ENCODE results near the gene WDR81. TPM values are rescaled to one million over a fixed set of nuclear protein-coding genes. Genes with fewer than 3 reads are reported as not detected.
"Not testable (repeated sequence)": the region's sequence is repeated elsewhere in the genome, so short reads cannot be mapped to it uniquely, and the experiment has no call there.

Gene WDR81
- total RNA-seq, 2 donors from 2014 or later: 17.9 to 30.9 TPM

DNA sequence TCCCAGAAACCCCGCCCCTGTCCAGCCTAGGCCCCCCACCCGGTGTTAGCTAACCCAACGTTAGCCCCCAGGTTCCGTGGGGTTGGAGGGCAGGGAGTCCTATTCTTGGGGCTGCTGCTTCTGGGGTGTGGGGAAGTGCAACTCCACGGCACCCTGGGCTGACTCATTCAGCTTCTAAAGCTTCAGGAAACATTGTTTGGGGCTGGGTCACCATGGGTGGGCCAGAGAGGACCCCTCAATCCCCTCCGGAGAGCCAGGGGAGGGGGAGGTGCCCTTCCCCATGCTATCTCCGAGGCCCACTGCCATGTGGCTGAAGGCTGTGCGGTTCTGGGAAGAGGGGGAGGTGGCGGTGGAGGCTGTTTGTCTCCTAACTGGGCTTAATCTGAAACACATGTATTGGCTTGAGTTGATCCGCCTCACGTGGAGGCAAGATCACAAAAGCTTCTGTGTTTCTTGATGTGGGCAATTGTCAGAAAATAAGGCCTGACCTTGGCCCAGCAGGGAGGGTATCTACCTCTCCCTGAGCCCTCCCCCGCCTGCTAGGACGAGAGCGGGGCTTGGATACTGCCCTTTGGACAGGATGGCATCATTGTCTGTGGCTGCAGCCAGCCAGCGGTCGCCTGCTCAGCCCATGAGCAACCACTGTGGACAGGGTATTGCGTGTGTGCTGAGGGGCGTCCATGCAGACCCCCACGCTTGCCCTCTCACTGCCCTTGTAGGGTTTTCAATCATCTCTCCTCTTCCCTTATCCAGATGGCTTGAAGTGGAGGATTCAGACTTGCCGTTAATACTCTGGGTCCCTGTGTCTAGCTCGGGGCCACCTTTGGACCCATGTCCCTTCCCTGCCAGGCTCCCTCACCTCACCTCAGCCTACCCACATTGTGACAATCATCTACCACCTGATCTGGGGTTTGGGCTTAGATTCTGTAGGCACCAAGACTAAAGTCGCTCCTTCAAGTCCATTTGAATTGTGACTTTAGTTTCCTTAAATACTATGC is 38.7 kb downstream of the WDR81 start:
- H3K36me3 Mint-ChIP-seq: no peaks in the 10 kb centered on the region
- DNase-seq (ENCODE audit: low spot score): no peak
- peak overlapping the region; percentile 31 to 43 for H3K27ac Mint-ChIP-seq
- peaks cover 13 to 15% of the 10 kb centered on the region in 2 donors for H3K4me1 Mint-ChIP-seq (ENCODE audit: low read depth in 2 of 2)
- no peak for ATAC-seq
- peaks cover 0 to 5% of the 10 kb centered on the region in 2 donors for H3K27me3 Mint-ChIP-seq
- no peak overlapping the region for H3K4me3 Mint-ChIP-seq
- H3K9me3 Mint-ChIP-seq: no peaks in the 10 kb centered on the region

DNA sequence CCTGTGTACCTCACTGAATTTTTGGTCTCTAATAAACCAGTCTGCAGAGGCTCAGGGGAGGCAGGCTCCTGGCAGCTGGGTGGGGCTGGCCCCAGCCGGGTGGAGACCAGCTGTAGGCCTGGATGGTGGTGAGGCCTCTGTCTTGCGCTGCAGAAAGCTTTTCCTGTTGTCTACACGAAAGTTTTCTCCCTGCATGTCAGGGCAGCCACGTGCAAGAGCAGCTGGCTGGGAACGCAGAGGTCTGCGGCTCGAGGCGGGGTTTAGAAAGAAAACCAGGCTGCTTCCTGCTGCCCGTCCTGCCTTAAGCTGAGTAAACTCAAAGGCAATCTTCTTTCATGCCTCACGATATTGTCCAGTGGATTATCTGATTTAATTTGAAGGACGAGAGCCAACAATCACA is 39.8 kb downstream of the WDR81 start:
- ATAC-seq: peak; percentile 75 to 76
- Mint-ChIP-seq H3K27ac (peak overlapping the region; percentile 31 to 43), H3K4me3 (peak overlapping the region; percentile 73), H3K4me1 (ENCODE audit: low read depth in 2 of 2) (peaks cover 13 to 15% of the 10 kb centered on the region in 2 donors), H3K9me3 (no peaks in the 10 kb centered on the region), H3K27me3 (no peaks in the 10 kb centered on the region), H3K36me3 (no peaks in the 10 kb centered on the region)
- no peak for DNase-seq (ENCODE audit: low spot score)

DNA sequence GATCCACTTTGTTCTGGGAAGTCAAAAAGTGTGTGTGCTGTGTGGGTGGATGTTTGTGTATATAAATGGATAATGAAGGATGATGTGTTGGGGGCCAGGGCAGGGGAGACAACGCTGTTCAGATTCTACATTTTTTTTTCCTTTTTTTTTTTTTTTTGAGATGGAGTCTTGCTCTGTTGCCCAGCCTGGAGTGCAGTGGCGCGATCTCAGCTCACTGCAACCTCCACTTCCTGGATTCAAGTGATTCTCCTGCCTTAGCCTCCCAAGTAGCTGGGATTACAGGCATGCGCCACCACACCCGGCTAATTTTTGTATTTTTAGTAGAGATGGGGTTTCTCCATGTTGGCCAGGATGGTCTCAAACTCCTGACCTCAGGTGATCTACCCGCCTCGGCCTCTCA is 40.2 kb downstream of the WDR81 start:
- H3K9me3 Mint-ChIP-seq; ATAC-seq; H3K27me3 Mint-ChIP-seq; DNase-seq (ENCODE audit: low spot score); H3K36me3 Mint-ChIP-seq: not testable (repeated sequence)
- peak overlapping the region; percentile 31 to 43 for H3K27ac Mint-ChIP-seq
- peak overlapping the region; percentile 73 for H3K4me3 Mint-ChIP-seq
- H3K4me1 Mint-ChIP-seq (ENCODE audit: low read depth in 2 of 2): peaks cover 13 to 15% of the 10 kb centered on the region in 2 donors

DNA sequence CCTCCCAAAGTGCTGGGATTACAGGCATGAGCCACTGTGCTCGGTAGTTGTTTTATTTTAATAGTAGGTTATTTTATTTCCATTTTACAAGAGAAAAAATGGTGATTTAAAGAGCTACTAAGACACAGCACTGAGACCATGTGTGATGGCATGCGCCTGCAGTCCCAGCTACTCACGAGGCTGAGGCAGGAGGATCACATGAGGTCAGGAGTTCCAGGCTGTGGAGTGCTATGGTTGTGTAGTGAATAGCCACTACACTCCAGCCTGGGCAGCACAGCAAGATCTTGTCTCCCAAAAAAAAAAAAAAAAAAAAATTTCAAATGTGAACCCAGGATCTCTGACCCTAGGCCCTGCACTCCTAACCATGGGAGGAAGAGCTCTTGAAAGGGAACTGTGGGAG is 41.1 kb downstream of the WDR81 start:
- no peaks in the 10 kb centered on the region for H3K9me3 Mint-ChIP-seq
- H3K4me3 Mint-ChIP-seq: no peak overlapping the region
- no peak for ATAC-seq
- no peak for DNase-seq (ENCODE audit: low spot score)
- no peaks in the 10 kb centered on the region for H3K27me3 Mint-ChIP-seq
- no peaks in the 10 kb centered on the region for H3K36me3 Mint-ChIP-seq
- H3K4me1 Mint-ChIP-seq (ENCODE audit: low read depth in 2 of 2): peaks cover 13 to 15% of the 10 kb centered on the region in 2 donors
- H3K27ac Mint-ChIP-seq: no peak overlapping the region

DNA sequence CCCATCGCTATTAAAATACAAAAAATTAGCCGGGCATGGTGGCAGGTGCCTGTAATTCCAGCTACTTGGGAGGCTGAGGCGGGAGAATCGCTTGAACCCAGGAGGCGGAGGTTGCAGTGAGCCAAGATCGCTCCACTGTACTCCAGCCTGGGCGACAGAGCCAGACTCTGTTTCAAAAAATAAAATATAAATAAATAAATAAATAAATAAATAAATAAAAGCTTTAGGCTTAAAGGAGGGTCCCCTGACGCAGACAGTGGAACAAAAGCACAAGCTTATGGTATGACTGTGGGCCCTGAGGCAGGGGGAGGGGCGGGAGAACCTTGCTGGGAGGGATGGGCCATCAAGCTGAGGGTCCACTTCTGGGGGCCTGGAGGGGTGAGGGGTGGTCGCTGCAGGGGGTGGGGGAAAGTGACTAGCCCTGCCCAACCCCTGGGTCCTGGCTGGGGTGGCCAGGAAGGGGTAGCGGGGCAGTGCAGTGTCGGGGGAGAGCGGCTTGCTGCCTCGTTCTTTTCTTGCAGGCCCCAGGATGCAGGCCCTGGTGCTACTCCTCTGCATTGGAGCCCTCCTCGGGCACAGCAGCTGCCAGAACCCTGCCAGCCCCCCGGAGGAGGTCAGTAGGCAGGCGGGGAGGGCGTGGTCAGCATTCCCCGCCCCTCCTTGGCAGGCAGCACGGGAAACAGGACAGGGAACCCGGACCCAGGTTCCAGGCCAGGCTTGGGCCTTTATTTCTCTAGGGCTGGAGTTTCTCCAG is 42.1 kb downstream of the WDR81 start:
- Mint-ChIP-seq H3K9me3 (no peaks in the 10 kb centered on the region), H3K27me3 (no peaks in the 10 kb centered on the region), H3K36me3 (no peaks in the 10 kb centered on the region), H3K27ac (no peak overlapping the region), H3K4me3 (no peak overlapping the region), H3K4me1 (ENCODE audit: low read depth in 2 of 2) (peaks cover 13 to 15% of the 10 kb centered on the region in 2 donors)
- ATAC-seq: no peak
- DNase-seq (ENCODE audit: low spot score): no peak

DNA sequence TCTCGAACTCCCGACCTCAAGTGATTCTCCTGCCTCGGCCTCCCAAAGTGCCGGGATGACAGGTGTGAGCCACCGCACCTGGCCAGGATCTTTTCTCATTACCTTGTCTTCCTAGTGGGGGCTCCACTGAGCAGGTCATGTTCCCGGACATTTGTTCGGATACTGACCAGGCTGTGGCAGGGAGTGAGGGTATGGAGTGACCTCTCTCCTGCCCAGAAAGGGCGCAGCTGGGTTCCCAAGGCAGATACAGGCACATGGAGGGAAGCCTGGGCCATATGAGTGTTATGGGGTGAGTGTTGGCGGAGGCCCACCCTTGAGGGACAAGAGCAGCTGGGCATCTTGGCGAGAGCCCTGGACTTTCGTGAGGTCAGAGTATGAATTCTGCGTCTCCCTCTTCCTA is 42.9 kb downstream of the WDR81 start:
- ATAC-seq (no peak), DNase-seq (ENCODE audit: low spot score) (no peak)
- Mint-ChIP-seq H3K4me1 (ENCODE audit: low read depth in 2 of 2) (peaks cover 13 to 15% of the 10 kb centered on the region in 2 donors), H3K27me3 (no peaks in the 10 kb centered on the region), H3K9me3 (no peaks in the 10 kb centered on the region), H3K27ac (no peak overlapping the region), H3K4me3 (no peak overlapping the region), H3K36me3 (no peaks in the 10 kb centered on the region)

DNA sequence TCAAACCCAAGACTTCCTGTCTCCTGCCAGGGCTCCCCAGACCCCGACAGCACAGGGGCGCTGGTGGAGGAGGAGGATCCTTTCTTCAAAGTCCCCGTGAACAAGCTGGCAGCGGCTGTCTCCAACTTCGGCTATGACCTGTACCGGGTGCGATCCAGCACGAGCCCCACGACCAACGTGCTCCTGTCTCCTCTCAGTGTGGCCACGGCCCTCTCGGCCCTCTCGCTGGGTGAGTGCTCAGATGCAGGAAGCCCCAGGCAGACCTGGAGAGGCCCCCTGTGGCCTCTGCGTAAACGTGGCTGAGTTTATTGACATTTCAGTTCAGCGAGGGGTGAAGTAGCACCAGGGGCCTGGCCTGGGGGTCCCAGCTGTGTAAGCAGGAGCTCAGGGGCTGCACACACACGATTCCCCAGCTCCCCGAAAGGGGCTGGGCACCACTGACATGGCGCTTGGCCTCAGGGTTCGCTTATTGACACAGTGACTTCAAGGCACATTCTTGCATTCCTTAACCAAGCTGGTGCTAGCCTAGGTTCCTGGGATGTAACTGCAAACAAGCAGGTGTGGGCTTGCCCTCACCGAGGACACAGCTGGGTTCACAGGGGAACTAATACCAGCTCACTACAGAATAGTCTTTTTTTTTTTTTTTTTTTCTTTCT is 45.4 kb downstream of the WDR81 start:
- ATAC-seq (peak in 1 of 2 donors; percentile 52), DNase-seq (ENCODE audit: low spot score) (no peak)
- H3K27me3 Mint-ChIP-seq: no peaks in the 10 kb centered on the region
- H3K4me1 Mint-ChIP-seq (ENCODE audit: low read depth in 2 of 2): peaks cover 0 to 5% of the 10 kb centered on the region in 2 donors
- no peaks in the 10 kb centered on the region for H3K9me3 Mint-ChIP-seq
- H3K27ac Mint-ChIP-seq: no peak overlapping the region
- H3K36me3 Mint-ChIP-seq: no peaks in the 10 kb centered on the region
- H3K4me3 Mint-ChIP-seq: no peak overlapping the region

DNA sequence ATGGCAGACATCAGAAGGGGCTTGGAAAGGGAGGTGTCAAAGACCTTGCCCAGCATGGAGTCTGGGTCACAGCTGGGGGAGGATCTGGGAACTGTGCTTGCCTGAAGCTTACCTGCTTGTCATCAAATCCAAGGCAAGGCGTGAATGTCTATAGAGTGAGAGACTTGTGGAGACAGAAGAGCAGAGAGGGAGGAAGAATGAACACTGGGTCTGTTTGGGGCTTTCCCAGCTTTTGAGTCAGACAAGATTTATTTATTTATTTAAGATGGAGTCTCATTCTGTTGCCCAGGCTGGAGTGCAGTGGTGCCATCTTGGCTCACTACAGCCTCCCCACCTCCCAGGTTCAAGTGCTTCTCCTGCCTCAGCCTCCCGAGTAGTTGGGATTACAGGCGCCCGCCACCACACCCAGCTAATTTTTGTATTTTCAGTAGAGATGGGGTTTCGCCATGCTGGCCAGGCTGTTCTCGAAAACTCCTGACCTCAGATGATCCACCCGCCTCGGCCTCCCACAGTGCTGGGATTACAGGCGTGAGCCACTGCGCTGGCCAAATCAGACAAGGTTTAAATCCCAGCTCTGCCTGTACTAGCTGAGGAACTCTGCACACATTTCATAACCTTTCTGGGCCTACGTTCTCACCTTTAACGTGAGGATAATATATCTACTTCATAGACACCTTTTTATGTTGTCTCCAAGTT is 48.6 kb downstream of the WDR81 start:
- not testable (repeated sequence) for H3K27me3 Mint-ChIP-seq; H3K4me1 Mint-ChIP-seq (ENCODE audit: low read depth in 2 of 2); DNase-seq (ENCODE audit: low spot score); H3K36me3 Mint-ChIP-seq; H3K9me3 Mint-ChIP-seq; ATAC-seq; H3K4me3 Mint-ChIP-seq
- H3K27ac Mint-ChIP-seq: peak overlapping the region in 1 of 2 donors; percentile 21

DNA sequence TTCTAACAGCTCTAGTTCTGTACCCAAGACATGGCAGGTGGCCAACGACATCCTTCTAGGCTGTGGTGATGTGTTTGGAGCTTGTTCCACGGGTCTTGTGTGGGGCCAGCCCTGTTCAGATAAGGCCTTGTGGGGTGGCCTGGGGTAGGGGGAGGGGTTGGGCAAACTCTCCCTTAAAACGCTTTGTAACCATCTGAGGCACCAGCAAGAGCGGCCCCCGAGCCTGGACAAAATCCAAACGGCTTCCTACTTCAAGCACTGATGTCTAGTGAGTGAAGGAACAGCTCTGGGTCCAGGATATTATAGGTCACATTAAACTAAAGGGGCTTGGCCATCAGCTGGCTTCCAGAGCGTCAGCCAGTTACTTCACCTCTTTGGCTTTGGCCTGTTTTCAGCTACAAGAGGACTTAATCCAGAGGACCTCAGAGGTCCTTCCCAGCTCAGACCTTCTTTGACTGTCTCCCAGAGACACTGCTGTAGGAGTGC is 49.2 kb downstream of the WDR81 start:
- no peak for ATAC-seq
- H3K27me3 Mint-ChIP-seq: no peaks in the 10 kb centered on the region
- no peaks in the 10 kb centered on the region for H3K36me3 Mint-ChIP-seq
- no peak for DNase-seq (ENCODE audit: low spot score)
- H3K4me1 Mint-ChIP-seq (ENCODE audit: low read depth in 2 of 2): peaks cover 0 to 5% of the 10 kb centered on the region in 2 donors
- H3K27ac Mint-ChIP-seq: peak overlapping the region; percentile 21 to 35
- H3K9me3 Mint-ChIP-seq: no peaks in the 10 kb centered on the region
- H3K4me3 Mint-ChIP-seq: no peak overlapping the region

DNA sequence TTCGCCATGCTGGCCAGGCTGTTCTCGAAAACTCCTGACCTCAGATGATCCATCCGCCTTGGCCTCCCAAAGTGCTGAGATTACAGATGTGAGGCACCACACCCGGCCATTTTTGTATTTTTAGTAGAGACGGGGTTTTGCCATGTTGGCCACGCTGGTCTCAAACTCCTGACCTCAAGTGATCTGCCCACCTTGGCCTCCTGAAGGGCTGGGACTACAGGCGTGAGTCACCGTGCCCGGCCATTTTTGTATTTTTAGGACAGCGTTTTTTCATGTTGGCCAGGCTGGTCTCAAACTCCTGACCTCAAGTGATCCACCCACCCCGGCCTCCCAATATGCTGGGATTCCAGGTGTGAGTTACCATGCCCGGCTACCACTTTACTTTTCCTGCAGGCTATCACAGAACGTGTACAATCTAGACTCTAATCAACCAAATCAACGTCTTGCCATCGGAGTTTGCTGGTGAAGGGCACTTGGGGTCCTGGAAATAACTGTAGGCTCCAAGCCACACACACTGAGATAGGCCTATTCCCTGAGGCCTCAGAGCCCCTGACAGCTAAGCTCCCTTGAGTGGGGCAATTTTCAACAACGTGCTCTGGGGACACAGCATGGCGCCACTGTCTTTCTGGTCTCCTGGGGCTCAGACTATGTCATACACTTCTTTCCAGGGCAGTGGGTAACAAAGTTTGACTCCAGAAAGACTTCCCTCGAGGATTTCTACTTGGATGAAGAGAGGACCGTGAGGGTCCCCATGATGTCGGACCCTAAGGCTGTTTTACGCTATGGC is 50.1 kb downstream of the WDR81 start:
- DNase-seq (ENCODE audit: low spot score): no peak
- H3K27ac Mint-ChIP-seq: peak overlapping the region in 1 of 2 donors; percentile 35
- no peaks in the 10 kb centered on the region for H3K36me3 Mint-ChIP-seq
- H3K9me3 Mint-ChIP-seq: no peaks in the 10 kb centered on the region
- H3K4me1 Mint-ChIP-seq (ENCODE audit: low read depth in 2 of 2): peaks cover 0 to 5% of the 10 kb centered on the region in 2 donors
- no peak overlapping the region for H3K4me3 Mint-ChIP-seq
- no peaks in the 10 kb centered on the region for H3K27me3 Mint-ChIP-seq
- ATAC-seq: no peak

DNA sequence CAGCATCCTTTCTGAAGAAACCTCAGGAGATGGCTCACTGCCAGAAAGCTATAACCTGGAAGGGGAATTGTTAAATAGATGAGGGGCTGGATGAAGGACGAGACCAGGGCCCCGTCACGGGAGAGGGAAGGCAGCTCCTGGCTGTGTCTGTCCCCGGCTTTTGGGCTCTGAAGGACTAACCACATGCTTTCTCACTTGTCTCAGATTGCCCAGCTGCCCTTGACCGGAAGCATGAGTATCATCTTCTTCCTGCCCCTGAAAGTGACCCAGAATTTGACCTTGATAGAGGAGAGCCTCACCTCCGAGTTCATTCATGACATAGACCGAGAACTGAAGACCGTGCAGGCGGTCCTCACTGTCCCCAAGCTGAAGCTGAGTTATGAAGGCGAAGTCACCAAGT is 51.8 kb downstream of the WDR81 start:
- Mint-ChIP-seq H3K27me3 (no peaks in the 10 kb centered on the region), H3K27ac (no peak overlapping the region), H3K4me3 (no peak overlapping the region), H3K36me3 (no peaks in the 10 kb centered on the region), H3K9me3 (no peaks in the 10 kb centered on the region), H3K4me1 (ENCODE audit: low read depth in 2 of 2) (peaks cover 0 to 5% of the 10 kb centered on the region in 2 donors)
- no peak for DNase-seq (ENCODE audit: low spot score)
- ATAC-seq: no peak

DNA sequence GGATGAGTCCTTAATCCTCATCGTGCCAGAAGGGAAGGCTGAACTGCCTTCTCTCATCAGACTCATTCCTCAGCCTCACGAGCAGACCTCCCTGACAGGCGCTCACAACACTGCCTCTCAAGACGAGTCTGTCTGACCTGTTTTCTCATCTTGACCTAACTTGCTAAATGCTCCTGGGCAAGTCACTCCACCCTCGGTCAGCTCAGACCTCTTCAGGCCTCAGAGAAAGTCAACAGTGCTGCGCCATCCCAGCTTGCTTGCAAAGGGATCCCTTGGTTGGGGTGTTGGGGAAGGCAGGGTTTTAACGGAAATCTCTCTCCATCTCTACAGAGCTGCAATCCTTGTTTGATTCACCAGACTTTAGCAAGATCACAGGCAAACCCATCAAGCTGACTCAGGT is 52.4 kb downstream of the WDR81 start:
- Mint-ChIP-seq H3K4me3 (no peak overlapping the region), H3K9me3 (no peaks in the 10 kb centered on the region), H3K27ac (no peak overlapping the region), H3K27me3 (no peaks in the 10 kb centered on the region), H3K4me1 (ENCODE audit: low read depth in 2 of 2) (peaks cover 0 to 5% of the 10 kb centered on the region in 2 donors), H3K36me3 (no peaks in the 10 kb centered on the region)
- DNase-seq (ENCODE audit: low spot score) (no peak), ATAC-seq (no peak)

Data from natural killer cell treated with Interleukin-12 subunit alpha and Interleukin-12 subunit beta and Interleukin-15 and Interleukin-18, amount 100 ng/mL, for 72 hours (primary cell).